Measurements from ENCODE around the gene MAN2A2.

DNA sequence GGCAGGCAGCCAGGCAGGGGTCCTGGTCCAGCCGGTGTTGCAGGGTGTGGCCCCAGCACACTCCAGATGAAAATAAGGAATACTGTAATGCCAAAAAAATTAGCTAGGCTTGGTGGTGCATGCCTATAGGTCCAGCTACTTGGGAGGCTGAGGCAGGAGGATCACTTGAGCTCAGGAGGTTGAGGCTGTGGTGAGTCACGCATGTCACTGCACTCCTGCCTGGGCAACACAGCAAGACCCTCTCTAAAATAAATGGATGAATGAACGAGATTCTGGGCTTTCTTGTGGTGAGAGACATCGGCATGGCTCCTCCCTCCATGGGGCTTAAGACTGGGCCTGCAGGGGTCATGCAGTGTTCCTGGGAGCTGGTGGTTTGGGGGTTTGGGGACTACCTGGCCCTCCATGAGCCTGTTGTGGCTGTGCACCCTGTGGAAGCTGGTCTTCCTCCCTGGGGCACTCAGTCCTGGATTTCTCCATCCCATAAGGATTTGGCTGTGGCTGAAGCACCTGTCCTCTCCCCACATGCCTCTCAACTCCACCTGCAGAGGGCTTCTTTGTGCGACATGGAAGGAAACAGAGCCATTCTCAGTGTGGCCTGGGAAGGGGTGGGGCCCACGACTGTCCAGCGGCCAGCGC is 44.0 kb downstream of the MAN2A2 start:
- TF ChIP-seq, protein P1, sequence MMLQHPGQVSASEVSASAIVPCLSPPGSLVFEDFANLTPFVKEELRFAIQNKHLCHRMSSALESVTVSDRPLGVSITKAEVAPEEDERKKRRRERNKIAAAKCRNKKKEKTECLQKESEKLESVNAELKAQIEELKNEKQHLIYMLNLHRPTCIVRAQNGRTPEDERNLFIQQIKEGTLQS (CRISPR knock-in tag; conservative IDR thresholded peaks at IDR 0.05): no peak
- TF ChIP-seq, protein P2, sequence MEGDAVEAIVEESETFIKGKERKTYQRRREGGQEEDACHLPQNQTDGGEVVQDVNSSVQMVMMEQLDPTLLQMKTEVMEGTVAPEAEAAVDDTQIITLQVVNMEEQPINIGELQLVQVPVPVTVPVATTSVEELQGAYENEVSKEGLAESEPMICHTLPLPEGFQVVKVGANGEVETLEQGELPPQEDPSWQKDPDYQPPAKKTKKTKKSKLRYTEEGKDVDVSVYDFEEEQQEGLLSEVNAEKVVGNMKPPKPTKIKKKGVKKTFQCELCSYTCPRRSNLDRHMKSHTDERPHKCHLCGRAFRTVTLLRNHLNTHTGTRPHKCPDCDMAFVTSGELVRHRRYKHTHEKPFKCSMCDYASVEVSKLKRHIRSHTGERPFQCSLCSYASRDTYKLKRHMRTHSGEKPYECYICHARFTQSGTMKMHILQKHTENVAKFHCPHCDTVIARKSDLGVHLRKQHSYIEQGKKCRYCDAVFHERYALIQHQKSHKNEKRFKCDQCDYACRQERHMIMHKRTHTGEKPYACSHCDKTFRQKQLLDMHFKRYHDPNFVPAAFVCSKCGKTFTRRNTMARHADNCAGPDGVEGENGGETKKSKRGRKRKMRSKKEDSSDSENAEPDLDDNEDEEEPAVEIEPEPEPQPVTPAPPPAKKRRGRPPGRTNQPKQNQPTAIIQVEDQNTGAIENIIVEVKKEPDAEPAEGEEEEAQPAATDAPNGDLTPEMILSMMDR (IDR thresholded peaks at IDR 0.05): no peak

Data from WTC11 (cell line).